GM21423 (cell line): ENCODE results near the gene FHIT.

Experiments used
- ATAC-seq: cut with Tn5 transposase; IDR thresholded peaks from one replicate; pipeline ENCODE4 v1.9.1; 2021; ENCODE audit warnings: mild to moderate bottlenecking, moderate library complexity; ENCODE audit not compliant: unreplicated experiment

Gene FHIT

DNA sequence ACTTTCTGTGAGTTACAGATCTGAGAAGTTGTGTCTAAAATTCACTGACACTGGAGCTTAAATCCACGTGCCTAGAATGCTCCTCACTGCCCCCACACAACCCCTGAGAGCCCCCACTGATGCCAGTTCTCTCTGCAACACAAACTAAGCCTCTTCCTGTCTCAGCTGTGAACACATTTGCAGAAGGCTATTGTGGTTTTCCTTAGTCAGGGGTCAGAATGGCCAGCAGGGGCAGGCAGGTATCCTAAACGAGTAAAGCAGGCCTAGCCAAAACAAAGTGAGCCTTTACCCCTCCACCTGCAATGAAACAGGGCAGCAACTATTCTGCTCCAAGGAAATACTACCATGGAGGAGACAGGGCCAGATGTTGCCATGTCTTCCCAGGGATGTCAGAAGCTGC lies 78.6 kb downstream of the FHIT start:
- ATAC-seq: peak; percentile 60

DNA sequence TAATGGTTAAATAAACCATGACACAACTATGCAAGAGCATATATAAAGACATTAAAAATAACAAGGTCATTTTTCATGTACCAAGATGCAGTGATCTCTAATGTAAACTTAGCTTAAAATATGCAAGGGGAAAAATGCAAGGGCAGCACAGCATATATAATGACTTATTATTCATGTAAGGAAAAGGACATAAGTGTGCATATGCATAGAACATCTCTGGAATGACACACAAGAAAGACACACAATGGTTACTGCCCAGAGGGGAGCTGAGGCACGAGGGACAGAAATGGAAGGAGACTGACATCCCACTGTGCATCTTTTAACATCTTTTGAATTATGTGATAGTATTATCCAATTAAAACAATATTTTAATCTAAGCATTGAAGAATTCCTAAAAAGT lies 79.0 kb downstream of the FHIT start:
- ATAC-seq: no peak

DNA sequence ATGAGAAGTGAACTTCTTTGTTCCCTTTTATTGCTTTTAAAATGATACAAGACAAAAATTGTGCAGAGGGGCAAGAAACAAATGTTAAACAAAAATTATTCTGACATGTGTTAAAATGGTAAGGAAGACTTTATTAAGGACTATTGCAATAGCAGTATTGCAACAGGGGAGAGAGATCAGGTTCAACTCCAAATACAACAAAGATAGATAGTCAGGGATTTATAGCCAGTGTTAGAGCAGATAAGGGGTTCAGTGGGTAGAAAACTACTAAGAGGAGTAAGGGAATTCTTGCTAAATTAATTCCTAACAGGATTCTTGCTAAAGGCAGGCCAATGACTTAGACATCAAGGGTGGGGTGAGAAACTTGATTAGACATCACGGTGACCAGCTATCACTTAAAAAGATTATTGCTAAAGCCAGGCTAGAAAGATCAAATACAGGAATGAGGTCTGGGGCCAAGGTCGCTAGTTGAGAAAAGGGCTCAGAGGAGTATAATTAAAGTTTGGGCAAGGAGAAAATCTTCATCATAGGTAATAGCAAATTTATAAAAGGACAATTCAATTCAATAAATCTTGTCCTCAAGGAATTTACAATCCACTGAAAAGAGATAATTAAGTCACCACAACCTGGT lies 81.5 kb downstream of the FHIT start:
- ATAC-seq: no peak

DNA sequence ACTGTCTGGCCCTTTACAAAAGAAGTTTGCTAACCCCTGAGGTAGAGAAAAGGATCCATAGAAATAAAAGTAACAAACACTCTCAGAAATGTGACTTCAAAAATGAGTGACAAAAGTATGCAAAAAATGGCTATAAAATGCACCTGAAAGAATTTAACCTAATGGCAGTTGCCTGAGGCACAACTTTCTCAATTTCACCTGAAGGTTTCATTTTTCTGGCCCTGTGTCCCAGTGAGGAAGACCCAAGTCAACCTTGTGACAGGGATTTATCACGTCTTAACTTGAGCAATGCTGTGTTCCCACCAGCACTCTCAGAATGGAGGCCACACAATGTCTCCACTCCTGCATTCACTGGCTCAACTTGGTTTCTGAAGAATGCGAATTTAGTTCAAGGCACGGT lies 83.0 kb downstream of the FHIT start:
- no peak for ATAC-seq

DNA sequence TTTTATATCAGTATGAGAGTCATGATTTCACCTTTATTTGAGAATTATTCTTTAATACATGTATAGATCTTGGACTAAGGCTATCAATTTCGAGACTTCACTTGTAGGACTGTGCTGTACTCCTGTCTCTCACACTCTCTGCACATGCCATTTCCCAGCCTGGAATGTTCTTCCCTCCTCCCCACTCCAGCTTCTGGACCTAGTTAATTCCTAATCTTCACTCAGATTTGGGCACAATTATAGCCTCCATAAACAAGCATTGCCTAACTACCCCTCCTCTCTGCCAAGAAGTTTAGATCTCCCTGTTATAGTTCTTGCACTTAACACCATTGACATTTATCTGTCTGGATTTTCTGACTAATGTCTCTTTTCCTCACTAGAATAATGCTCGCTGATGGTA lies 88.3 kb downstream of the FHIT start:
- no peak for ATAC-seq

DNA sequence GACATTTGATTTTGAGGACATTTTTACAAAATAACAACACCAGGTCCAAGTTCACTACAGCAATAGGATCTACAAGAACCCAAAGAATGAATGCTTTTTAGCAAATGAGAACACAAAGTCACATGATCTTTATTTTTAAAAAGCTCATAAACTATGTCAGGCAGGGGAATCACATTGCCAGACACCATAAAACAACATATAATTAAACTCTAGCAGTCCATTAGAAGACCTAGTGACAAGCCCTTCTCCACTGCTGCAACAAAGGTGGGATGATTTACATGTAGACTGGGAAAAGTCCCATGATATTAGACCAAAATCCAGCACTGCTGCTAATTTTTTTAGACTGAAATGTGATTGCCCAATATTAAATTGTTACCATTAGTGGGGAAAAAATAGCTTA lies 92.6 kb downstream of the FHIT start:
- no peak for ATAC-seq

DNA sequence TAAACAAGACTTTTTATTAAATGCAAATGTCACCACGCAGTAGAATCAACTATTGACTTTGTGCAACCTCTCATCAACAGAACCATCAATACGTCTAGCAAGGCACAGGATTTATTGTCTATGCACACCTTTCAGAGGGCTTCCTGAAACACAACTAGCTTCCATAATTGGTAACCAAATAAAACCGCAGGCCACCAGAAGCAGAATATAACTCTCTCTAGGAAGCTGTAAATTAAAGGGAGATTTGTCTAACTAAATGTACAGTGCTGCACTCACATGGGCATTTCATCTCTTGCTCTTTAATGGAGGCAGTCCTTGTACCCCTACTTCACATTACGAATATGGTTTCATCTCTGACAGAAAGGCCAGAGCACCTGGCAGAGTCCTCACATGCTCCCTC lies 93.0 kb downstream of the FHIT start:
- ATAC-seq: peak; percentile 38

DNA sequence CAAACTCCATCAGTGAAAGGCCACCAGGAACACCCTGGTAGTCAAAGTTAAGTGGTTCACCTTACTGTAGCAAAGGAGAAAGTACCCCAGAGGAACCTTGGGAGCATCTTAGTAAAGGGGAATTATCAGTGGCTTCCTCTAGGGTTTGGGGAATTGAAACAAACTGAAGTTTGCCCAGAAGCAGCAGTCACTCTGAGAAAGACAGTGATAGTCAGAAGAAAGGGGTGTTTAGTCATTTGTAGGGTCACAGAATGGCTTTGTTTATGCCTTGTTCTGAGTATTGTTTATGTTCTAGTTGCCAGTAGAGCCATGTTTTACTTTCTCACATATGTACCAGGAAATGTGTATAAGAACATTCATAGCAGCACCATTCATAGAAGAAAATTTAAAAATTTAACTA lies 93.8 kb downstream of the FHIT start:
- ATAC-seq: peak; percentile 76

DNA sequence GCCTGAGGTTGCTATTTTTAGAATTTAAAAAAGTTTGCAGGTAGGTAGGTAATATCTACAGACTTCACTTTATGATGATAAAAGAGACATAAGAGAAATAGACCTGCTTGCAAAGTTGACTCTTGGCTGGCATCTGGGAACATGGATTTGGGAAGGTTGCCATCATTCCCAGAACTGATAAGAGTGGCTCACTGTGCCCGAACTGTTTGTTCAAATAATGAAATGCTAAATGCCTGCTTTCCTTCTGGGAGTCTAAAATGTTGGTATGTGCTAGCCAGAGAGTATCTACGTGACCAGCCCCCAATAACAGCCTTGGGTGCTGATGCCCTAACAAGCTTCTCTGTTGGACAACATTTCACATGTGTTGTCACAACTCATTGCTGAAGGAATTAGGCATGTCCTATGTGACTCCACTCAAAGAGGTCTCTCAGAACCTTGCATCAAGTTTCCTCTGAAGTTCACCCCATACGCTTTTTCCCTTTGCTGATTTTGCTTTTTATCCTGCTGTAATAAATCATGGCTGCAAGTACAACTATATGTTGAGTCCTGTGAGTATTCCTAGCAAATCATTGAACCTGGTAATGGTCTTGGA lies 95.5 kb downstream of the FHIT start:
- ATAC-seq: no peak

DNA sequence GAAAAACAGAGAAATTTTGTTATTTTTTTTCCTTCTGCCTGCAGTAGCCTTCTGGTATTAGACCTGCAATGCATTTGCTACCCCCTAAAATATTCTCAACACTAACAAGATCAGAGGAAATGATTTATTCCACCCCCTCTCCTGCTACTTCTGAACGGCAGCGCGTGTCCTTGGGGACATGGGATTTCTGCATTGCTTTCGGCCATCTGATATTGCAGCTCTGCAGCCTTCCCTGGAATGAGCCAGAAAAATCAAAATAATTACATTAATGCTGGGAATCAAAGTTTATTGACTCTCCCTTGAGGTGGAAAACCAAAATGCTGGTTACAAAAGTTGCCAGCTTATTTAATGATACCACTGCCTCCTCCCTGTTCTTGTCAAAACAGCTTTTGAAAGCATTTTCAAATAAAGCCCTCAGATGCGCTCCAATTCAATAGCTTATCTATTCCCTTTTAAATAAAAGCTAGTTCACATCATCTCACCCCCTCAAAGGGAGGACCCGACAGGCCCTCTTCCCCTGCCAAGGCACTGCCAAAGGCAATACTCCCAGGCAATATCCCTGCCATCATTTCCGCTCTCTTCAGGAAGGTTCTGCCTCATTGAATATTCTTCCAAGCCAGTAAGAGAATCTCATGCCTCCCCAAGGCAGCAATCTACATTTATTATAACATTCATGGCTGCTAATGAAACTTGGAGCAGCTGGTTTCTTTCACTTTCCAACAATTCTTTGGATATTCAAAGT lies 96.6 kb downstream of the FHIT start:
- ATAC-seq: no peak

DNA sequence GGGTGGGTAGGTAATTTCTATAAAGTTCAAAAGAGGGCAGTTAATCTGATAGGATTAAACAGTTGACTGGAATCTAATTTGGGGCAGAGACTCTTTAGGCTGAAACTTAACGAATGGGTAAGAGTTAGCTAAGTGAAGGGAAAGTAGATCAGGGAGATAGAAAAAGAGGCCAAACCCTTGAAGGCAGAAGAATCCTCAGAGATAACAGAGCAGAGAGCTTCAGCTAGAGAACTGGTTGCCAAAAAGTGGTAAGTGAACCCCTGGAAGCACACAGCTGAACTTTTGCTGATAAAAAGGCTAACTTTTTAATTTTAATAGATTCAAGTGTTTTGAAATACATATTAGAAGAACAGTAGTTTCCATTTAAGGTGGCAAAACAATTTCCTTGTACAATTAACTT lies 99.2 kb downstream of the FHIT start:
- no peak for ATAC-seq

DNA sequence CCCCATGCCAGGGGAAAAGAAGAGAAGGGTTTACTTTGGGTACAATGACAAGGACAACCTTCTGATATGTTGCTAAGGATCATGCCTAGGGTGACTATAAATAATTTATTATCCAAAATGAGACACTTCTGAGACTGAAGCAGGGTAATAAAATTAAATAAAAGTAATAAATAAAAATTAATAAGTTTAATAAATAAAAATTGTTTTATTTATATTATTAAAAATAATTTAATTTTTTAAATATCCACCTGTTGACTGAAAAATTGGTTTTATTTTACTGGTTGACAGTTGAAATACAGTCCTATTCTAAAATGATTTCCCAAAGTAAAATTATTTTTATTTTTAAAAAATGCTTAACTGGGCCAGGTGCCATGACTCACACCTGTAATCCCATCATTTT lies 102.0 kb downstream of the FHIT start:
- ATAC-seq: no peak

DNA sequence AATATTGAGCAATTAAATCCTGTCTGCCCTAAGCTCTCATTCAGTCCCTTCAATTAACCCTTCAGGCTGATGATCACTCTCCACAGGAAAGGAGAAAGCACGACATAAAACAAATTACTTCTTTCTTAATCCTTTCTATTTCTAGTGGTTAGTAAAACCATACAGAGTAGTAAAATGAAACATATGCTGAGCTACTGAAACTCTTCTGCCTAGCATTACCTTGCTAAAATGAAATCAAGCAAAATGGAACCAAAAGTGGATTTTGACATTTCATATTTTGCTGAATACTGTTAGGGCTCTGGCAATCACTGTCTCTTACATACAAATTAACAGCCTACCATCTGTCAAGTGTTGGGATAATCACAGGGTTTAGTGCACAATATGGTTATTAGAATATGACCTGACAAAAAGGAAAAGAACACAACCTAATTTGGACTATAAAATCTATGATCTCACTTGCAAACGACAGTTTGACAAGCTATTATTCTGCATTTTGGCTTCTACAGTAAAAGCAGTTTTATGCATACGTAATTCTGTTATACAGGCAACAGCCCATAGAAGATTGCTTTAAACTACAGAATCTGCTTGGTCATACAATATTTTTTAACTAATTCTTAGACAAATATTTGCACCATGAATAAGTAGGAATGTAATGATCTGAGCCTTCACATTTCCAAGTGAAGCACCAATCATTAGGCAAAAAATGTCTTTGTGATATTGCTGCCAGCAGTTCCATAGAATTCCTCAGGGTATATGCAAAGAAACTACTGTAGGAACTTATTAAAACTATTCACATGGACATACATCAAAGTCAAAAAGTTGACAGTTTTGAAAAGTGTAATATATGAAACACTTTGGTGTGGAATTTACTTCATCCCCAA lies 105.0 kb downstream of the FHIT start:
- ATAC-seq: no peak

DNA sequence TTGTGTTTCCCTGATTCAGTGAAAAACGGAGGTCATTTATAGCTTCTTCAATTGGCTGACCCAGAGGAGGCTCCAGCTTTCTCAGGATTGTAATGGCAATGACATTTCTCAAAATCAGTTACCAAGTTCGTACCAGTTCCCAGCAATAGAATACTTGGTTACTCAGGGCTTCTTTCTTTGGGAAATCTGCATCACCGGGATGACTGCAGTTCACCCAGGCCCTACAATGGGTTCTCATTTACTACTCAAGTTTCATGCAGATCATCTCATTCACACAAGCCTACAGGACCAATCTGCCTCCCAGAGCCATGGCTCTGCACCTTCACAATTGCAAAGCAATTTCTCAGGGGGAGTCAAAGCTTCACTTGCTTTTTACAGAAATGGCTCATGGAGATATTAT lies 109.6 kb downstream of the FHIT start:
- no peak for ATAC-seq

DNA sequence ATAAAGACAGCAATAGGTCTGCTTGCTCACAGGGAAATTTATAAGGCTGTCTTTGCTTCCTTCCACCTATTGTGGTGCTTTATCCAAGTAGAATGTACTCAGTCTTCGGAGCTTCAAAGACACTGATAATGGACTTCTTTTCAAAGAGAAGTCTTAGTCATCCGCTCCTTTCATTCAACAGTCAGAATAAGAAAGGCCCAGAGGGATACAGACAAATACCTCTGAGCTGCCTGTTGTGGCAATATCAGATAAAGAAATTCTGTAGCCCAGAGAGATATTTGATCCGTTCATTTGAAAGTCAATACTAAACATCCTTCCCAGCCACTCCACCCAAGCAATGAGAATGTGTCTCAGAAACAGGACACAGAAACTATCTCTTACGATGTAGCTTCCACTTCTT lies 110.0 kb downstream of the FHIT start:
- no peak for ATAC-seq

DNA sequence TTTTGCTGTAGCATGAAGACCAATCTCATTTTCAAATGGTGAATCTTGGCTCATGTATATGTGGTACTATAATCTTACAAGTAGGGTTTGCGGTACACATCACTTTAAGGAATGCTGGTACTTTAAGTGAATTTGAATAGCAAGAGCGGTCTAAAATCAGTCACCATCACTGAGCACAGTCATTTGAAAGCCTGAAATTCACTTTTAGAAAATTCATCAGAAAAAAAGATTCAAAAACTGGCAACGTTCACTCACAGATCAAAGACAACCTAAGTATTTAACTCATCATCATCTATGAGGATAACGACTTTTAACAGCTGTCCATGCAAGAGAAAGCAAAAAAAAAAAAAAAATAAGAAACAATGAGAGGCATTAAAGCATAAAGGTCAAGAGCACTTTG lies 111.6 kb downstream of the FHIT start:
- ATAC-seq: no peak

DNA sequence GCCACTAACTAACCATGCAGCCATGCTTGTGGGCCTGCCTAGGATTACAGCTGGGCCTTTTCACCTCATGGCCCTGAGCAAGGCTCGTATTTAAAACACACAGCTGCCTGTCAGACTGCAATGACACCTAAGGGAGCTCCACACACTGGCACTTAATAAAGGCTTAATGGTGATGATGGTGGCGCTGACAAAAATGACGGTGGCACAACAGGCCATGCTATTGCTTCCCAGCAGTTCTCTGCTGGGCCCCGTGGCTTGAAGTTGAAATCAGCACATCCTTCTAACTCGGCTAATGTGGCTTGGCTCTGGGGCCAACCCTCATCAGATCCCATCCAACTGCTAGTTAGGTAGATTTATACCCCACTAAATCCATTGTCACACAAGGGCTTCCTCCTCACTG lies 112.9 kb downstream of the FHIT start:
- no peak for ATAC-seq

DNA sequence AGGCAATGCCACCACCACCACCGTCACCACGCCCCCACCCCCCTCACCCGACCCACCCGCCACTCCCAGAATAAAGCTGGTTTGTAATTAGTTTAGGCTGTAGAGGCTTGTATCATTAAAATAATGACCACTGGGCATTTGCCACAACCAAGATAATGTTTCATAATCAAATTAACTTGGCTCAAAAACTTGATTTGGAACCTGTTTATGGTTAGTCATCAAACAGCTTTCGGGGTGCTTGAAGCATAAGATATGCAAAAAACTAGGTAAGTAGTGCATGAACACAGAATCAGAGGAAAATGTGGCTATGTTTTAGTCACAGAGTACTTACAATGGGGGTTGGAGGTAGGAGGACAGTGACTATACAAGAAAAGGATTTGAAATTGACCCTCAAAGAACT lies 115.1 kb downstream of the FHIT start:
- ATAC-seq: no peak

DNA sequence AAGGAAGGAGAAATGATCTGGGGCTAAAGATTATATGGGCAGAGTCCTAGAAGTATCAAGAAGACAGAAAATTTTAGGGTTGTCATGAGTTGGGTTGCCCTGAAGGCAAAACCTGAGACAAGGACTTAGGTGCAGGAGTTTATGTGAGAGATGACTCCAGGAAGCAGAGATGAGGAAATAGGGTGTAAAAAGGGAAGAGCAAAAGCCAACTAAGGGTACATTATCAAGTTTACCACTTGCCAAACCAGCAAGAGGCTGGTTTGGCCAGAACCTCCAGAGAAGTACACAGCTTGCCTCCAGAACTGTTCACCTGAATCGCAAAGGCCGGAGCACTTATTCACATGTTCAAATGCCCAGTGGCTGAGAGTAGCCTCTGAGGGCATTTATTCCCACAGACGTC lies 116.7 kb downstream of the FHIT start:
- ATAC-seq: no peak

DNA sequence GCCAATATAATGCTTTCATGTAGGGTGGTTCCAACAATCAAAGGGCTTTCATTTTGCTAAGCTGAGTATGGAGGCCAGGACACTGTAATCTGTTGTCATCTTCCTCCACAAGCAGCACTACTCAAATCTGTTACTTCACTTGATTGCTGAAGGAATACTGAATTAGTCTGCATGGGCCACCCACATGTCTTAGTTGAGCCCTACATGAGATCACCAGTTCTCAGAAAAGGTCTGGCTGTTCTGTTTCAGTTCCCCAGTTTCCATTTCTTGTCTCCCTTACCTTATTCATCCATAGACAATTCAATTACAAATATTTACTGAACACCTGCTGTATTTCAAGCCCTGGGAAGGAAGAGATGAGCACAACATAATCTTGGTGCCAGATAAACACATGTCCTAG lies 119.2 kb downstream of the FHIT start:
- no peak for ATAC-seq

DNA sequence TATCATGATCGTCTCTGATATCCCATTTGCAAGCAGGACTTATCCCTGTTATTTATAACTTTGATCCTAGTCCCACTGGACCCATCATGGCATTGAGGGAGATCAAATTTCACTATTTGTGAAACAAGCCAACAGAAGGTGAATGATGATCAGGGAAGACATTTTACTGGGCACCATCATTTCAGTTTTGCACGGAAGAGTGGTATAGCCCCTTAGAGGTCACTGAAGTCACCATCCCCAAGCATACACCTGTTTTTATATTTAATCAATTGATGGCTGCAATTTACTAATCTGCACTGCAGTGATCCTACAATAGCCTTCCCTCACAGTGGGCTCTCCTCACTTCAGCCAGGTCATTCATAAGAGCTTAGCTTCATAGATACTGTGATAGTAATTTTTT lies 132.4 kb downstream of the FHIT start:
- ATAC-seq: no peak
